CD4-positive, alpha-beta T cell treated with Interleukin-4 for 4 hours (primary cell): ENCODE data around the gene ALK.

Experiments used
- DNase-seq: peaks from one replicate; pipeline ENCODE4 v3.0.0-alpha.2; 2020

Gene ALK

DNA sequence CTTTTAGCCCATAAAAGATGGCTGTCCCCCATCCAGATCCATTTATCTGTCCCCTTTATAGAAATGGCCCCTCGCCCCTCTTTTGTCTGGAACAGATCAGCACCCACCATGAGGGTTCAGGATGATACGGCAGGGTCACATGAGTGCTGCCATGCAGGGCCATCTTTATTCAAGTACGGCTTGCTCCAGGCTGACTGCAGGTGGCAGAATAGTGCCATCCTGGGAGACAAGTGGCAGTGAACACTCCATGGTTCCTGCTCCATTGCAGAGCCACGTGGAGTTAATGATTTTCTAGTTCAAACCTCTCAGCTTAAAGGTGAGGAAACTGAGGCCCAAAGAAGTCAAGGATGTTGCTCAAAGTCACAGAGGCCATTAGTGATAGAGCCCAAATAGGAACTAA lies 625.5 kb downstream of the ALK start:
- DNase-seq = no peak

DNA sequence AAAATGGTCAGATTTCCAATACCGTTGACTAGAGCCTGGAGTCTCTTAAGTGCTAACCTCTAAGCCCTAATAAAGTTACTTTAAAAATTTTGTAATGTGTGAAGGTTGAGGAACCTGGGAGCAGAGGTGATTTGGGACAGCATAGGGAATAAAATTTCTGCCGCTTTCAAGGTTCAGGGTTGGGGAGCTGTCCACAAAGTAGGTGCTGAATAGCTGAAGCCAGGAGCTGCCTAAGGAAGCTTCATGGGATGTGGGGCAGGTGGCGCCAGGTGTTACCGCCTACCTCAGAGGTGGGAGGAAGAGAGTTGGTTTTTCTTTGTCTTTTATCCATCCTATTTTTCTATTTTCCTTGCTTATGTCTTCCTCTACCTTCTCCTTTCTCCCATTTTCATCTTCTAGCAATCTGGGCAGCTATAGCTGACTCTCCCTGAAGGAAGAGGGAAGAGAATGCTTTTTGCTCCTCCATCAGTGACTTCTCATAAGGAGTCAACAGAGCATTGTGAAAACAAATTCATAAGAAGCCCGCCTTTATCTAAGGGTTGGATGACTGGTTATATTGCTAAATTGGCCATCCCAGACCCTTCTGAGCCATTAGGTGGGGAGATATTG lies 627.5 kb downstream of the ALK start:
- DNase-seq = no peak

DNA sequence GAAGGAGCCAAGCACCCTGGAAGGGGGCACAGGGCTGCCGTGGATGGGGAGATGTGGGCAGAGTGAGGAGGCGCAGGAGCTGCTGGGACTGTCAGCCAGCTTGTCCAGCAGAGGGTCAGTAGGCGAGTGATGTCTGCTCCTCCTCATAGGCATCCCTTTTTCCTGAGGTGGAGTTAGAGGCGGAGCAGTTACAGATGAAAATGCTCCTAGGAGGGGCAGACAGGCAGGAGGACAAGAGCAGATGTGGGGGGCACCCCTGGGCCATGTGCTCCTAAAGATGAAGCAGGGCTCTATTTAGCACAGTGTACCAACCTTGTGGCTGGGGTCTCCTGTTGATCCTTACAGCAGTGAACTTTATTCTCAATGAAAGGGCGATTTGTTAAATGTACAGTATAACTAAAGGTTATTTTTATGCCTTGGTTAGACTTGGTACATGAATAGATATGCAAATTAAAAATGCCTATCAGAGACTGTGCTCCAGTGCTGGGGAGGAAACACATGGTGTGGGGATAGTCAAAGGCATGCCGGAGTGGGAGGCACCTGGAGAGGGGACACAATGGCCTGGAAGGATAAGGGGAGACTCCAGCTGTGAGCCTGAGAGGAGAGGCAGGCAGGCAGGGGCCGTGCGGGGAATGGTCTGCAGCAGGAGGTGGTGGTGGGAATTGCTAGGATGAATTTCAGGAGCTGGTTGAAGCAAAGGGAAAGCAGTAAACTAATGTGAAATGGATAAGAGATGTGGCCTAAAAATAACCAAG lies 630.9 kb downstream of the ALK start:
- no peak for DNase-seq

DNA sequence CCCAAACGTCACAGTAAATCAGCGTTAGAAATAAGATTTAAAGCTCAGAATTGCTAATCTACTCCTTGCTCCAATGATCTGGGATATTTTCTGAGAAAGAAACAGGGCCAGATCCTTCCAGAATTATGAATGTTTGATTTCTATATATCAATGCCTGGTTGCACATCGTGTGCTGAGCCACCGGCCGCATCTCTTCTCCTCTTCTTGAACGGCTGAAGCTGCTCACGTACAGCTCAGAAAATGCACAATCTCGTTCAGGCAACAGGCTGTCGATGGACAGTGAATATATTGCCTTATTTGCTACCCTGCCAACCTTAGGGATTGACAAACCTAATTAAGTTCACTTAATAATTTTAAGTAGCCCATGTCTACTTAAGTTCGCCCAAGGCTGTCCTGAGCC lies 636.7 kb downstream of the ALK start:
- DNase-seq = no peak

DNA sequence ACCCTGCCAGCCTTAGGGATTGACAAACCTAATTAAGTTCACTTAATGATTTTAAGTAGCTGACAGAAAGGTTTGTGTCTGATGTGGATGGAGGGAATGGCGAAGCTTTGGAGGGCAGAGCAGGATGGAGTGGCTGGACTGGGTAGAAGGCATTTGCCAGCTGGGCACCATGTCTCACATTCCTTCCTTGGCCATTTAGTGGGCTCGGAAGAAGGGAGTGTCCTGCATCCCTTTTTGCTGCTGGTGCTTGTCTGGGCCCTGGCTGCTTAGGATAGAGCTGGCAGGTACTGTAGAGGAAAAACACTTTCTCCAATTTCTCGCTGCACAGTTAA lies 639.5 kb downstream of the ALK start:
- DNase-seq = no peak

DNA sequence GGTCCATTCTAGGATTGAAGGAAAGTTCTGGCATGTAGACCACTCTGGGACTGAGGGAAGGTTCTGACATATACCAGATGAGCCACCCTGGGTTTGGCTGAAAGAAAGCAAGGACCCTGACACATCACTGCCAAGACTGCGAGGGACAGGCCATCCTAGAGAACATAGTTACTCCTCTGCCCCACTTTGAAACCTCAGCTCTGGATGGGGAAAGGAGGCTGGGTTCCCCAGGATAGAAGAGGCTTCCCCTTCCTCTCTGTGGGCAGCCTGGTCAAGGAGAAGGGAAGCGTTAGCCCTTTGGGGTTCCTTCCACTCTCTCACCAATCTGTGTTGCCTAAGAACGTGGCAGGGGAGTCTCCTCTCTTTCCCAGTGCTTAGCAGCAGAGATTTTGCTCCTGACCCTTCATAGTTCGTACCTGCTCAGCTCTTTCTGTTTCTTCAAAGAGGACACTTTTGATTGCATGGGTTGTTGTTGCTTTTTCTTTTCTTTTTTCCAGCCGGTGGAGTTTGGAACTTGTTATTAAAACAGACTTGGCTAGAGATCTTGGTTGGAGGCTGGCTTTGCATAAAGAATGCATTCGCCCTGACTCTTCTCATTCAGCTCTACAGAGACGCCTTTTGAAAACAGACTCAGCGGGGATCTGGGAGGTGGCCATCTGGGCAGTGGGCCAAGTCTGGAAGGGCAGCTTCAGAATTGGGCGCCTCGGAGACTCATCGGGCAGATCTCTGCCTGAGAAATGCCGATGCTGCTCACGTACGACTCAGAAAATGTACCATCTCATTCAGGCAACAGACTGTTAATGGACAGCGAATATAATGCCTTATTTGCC lies 640.1 kb downstream of the ALK start:
- no peak for DNase-seq

DNA sequence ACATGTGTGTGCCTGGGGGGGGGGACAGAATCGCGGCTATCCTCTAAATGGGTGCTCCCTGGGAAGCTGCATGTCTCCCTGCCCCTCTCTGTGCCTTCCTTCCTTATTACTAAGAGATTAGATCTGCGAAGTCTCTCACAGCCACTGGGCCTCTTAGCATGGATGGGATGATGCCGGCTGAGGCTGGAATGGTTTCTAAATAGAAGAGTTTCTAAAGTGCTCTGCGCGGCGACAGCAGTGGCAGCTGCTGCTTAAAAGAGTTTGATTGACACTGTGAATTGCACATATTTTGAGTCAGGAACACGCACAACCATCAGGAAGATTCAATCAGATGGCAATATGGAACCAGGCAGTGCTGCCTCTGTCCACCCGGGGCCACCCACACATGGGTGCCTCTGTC lies 642.4 kb downstream of the ALK start:
- no peak for DNase-seq

DNA sequence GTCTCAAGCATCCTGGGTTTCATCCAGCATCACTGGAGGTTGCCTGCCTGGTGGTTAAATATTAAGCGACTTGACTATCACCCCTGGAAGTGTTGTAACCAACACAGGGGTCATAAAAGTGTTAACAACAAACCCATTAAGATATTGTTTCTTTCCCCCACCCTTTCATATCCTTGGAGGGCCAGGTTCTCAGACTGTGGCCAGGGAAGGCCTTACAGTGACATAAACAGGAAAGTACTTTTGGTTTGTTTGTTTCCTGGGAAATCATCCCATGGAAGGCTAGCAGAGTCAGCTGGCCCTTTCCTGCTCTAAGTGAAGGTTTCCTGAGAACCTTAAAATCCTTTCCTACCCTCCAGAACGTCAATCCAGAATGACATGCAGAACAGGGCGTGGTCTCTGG lies 645.2 kb downstream of the ALK start:
- no peak for DNase-seq

DNA sequence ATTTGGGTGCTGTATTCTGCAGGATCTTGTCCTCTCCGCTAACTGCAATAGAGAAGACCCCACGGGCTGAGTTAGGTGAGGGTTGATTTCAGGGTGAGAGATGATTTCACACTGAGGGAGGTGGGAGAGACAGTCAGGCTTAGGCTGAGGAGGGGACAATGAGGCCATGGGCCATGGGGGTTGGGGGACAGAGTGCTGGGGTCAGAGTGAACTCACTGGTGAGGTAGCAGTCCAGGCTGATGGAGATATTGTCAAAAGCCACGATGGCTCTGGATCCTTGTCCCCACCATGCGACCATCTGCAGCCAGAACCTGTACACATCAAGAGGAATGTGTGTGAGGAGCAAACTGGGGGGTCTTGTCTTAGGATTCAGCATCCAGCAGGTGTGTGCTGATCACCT lies 646.2 kb downstream of the ALK start:
- no peak for DNase-seq

DNA sequence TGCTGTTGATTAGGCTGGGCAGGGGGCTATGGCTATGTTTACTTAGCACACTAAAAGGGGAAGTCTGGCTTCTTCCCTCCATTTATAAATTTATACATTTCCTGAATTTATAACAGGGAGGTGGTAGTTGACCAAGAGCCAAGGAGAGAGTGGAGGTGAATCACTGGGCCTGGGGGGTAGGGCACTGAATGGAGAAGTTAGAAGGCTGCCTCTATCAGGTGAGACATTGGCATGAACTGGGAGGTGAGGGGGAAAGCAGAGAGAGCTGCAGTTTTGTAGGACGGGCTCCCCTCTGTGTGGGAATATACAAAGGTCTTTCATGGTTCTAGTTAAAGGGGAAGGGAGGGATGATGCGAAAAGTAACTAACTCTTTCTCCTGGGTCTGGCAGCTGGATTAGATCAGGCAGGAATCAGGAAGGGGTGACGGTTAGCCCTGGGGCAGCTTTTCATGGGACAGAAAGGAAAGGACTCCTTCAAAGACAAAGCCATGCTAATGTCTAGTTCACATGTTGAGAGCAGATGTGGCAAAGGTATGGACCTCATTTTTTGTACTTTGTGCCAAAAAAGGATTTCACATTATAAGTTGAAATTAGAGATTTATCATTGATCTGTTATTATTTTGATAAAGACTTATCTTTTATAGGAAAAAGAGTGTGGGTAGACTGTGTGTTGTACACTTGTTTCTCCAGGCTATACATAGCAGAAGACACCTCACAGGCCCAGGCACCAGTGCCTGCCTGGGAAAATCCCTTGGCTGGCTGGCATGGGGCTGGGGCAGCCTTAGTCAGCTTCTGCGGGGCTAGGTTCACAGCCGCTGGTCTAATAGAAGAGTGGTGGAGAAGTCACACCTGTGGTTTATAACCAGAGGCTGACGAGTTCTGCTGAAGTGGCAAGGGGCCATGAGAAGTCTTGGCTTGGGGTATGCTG lies 647.4 kb downstream of the ALK start:
- DNase-seq = no peak

DNA sequence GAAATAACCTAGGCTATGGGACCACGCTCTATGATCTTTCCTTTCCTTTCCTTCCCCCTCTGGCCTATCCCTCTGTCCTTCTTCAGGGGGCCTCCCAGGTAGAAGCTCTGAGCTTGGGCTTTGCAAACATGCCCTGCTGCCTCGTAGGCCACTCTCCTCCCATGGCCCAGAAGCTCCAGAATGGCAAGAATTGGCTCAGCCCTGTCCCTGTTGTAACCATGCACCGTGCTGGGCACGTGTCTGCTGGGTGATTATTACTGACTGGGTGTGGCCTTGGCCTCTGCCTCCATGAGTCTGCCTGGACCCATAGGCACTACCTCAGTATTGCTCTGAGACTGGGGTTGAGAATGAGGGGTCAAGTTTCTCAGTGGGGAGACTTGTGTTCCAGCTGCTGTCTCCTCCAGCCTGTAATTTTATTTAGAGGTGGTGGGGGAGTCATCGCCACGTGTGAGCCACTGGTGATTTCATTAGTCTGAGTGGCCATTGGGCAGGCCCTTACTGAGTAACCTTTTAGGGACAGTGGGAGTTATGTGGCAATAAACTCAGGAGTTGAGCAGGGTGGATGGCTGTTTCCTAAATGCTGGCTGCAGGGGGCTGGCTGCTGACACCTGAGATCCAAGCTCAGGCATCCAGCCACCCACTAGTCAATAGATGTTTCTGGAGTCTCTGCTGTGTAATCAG lies 648.2 kb downstream of the ALK start:
- no peak for DNase-seq

DNA sequence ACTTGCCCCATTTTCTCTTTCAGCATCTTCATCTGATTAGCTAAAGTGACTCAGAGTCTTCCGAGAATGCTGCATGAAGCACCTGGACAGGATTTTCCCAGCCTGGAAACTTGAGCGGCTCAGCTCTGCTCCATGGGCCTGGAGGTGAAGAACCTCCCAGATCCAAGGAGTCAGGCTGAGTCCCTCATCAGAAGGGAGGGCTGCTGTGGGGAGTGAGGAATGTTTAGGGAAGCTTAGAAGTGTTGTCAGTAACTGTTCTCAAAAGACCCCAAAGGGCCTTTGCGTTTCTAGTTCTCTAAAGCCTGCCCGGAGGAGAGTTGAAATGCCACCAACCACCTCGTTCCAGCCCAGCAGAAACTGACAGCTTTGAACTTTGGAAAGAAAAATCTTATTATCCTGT lies 649.1 kb downstream of the ALK start:
- DNase-seq = no peak

DNA sequence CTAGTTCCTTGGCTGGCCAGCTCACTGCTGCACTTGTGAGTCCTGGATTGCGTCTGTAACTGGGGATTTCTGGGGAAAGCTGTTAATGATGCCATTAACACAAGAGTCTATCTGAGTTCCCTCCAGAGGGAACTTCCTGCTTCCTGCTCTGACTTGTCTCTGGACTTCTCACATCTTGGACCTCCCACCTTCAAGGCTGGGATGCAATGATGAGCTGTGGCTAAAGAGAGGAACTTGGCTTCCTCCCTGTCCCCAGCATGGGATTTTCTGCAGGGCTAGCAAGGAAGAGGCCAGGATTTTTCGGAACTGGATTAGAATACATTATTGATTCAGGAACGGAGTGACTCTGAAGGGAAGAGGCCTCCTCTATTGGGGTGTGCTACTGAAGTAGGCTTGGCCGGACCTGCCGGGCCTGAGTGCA lies 650.7 kb downstream of the ALK start:
- no peak for DNase-seq

DNA sequence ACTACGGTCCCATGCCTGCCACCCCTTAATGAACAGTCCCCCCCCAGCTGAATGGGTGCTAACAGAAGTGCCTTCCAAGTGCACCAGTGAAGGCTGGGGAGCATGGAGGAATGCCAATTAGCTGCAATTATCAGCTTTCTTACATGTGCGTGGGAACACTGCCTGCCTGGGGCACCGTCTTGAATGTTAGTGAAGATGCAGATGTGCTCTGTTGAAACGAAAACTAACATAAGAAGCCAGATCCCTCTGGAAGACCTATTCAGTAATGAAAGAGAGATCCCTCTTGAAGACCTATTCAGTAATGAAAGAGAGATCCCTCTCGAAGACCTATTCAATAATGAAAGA lies 651.6 kb downstream of the ALK start:
- DNase-seq = no peak

DNA sequence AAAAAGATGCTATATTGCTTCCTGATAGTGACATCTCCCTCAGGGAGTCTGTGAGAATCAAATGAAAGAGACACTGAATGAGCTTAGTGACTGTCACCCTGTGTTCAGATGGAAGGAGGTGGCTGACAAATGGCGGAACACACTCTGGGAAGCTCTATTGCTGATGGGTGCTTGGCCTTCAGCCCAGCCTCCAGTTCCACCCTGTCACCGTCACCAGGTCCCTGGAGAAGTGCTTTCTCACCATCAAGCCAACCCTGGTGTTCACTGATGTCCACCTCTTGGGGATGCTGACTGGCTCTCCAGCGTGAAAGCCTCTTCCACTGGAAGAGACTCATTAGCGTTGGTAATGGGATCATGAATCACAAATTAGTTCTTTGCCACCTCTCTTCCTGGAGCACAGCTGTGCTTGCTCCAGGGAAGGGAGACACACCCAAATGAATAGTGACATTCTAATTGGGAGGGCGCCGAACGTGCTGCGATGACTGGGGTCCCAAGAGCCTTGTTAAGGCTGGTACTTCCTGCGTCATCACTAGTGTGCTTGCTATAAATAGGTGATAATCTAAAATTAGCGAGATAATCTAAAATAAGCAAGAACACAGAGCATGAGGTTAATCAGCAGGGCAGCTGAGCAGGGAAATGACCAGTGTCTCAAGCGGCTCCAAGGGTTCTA lies 652.2 kb downstream of the ALK start:
- DNase-seq = no peak

DNA sequence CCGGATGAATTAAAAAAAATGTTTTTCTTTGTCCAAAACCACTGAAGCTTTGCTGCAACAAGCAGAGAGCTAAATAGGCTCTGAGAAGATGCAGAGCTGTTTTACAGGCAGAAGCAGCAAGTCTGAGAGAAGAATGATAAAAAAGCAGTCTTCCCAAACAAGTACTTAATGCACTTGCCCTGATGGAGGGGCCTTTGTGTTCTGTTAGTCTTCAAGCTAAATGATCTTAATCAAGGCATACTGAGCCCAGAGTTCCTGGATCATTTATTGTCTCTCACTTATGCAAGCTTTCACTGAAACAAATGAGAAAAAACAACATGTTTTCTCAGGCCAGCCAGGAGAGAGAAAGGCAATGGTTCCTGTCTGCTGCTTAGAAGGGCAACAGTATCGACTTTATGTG lies 653.7 kb downstream of the ALK start:
- no peak for DNase-seq

DNA sequence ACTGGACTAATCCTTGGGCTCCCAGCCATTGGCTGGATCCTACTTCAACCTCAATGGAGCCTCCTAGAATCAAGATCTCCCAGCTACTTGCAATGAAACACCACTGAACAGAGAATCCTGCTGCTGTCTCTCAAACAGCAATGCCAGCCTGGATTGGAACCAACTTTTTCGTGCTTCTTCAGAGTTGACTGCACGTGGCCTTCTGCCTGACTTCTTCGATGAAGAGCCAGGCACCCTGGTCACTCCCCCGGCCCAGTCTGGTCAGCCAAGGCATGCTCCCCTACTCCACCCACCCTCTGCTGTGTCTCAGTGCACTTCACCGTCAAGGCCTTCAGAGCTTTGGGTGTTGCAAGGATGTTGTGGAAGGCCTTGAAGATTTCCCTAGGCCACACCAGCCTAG lies 657.5 kb downstream of the ALK start:
- no peak for DNase-seq

DNA sequence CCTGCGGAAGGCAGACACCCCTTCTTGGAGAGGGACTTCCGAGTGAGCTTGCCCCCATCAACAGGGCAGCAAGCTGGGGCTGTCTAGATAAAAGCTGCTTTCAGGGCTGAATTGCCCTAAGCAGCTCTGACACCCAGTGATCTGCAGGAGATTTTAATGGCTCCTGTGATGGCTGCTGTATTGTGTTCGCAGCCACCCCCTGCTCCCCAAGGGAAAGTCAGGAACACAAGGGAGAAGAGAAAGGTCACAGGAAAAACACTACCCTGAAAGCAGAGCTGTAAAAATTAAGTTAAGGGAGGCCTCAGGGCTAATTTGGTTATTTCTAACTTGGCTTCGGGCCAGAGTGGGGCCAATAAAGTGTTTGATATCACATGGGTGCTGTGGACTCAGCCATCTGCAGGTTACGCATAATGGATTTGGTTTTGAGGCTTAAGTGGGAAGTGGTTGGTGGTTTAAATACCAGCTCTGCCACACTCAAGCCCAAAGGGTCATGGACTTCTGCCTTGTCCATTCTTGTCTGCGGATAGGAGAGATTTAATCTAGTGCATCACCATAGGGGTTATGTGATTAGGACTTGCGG lies 658.6 kb downstream of the ALK start:
- no peak for DNase-seq

DNA sequence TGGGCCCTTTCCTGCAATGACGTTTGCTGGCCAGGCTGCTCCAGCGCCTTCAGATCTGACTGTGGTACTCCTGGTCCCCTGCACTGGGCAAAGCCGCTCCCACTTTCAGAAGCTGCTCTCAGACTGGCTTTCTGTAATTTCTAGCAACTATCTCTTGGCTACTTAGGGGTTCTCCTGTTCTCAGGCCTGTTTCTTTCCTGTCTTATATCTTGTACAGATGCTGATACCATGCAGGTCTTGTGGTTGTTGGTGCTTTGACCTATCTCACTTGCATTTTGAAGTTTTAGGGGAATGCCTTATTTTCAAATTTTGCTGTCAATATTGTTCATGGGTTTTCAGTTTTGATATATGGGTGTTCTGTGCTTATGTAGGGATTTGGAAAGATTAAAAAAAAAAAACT lies 660.4 kb downstream of the ALK start:
- DNase-seq = no peak

DNA sequence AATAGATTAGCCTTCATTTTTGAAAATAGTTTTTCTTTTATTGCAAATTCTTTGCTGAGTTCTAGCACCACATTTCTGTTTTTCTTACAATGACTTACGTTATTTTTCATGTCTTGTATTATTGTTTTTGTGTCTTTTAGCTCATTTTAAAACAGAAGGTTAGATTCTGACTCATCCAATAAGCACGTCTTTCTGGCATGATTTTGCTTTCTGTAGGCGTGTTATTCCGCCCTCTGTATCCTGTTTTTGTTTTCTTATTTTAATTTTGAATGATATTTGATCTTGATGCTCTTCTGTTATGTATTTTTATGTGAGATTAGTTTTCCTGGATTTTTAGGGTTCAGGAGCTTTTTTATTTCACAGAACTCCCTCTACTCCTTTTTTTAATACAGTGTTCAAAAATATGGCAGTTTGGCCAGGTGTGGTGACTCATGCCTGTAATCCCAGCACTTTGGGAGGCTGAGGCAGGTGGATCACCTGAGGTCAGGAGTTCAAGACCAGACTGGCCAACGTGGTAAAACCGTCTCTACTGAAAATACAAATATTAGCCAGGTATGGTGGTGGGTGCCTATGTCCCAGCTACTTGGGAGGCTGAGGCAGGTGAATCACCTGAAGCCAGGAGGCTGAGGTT lies 661.1 kb downstream of the ALK start:
- DNase-seq = no peak

DNA sequence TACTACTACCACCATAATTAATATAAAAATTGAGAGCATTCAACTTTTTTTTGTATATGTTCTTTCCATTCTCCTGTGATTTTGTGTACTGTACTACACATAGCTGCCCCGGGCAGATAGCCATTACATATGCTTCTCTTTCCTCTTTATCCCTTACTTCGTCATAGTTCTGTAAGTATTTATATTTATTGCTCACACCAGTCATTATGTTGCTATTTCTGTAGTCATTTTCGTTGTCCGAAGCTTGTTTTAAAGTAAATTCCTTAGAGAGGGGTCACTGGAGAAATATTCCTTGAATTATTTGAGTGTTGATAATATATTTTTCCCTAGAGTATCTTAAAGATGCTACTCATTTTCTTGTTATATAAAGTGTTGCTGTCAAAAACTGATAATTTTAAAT lies 662.2 kb downstream of the ALK start:
- DNase-seq = no peak
